K562 (cell line): ENCODE data around the gene SAP30L. TPM values are rescaled to one million over a fixed set of nuclear protein-coding genes. Genes with fewer than 3 reads are reported as not detected.

Experiments
- ATAC-seq: fragments of 200-7000 bp; cut with Tn5 transposase; 3 replicates; pipeline ENCODE4 v1.9.1; 2020; ENCODE audit warnings: moderate library complexity
- BruUV-seq: library from RNA; stranded (reverse); fragments of 400-500 nt; replicated peaks from 2 replicates; lab custom pipeline; 2021; lab: Mats Ljungman, UMichigan
- CTCF ChIA-PET: fragments of 300-600 bp; formaldehyde crosslinking; extraction: SDS; loops from one replicate; lab custom pipeline; 2021; ENCODE audit warnings: low intra/inter-chr PET ratio; lab: Yijun Ruan, JAX
- POLR2A ChIA-PET: fragments of 300-600, 350-650 bp; sonication (Branson Sonifier 250); formaldehyde crosslinking; extraction: SDS; loops from one replicate; lab custom pipeline; 2021; ENCODE audit warnings: antibody characterized with exemption, inconsistent platforms; lab: Yijun Ruan, JAX
- DNase-seq, 4 experiments: peaks; one replicate each; pipeline versions ENCODE4 v3.0.0 to v3.0.0-alpha.2; 2011 to 2018; ENCODE audit warnings: low spot score in 3 of 4, mixed read lengths in 3 of 4; ENCODE audit errors: extremely low read depth in 1 of 4
- FAIRE-seq: peaks from 2 replicates; lab custom pipeline; 2011; peaks lifted over from hg19 to GRCh38; lab: Jason Lieb, UNC
- H2AFZ ChIP-seq: 2 replicates; pipeline ENCODE4 v1.6.0; 2011; ENCODE audit warnings: low read depth, low read length, control low read depth, inconsistent platforms
- H3K27ac ChIP-seq: fragments of 200-600 bp; 3 replicates; pipeline ENCODE4 v1.8.0; 2011; ENCODE audit warnings: low read depth, mild to moderate bottlenecking, control low read depth, inconsistent platforms, low read length, moderate library complexity, mixed read lengths; ENCODE audit errors: extremely low read depth
- H3K27me3 ChIP-seq, 2 experiments: fragments of 300-600 bp in 1 of 2; 2 replicates in 1 of 2; 3 replicates in 1 of 2; pipeline versions ENCODE4 v1.6.0 to v1.8.0; 2011; ENCODE audit warnings: inconsistent platforms in 2 of 2, low read length in 2 of 2, mild to moderate bottlenecking in 1 of 2, mixed read lengths in 1 of 2, moderate library complexity in 1 of 2; ENCODE audit not compliant: control insufficient read depth in 2 of 2, insufficient read depth in 2 of 2
- H3K36me3 ChIP-seq: fragments of 300-600 bp; 3 replicates; pipeline ENCODE4 v1.8.0; 2011; ENCODE audit warnings: mild to moderate bottlenecking, low read length, inconsistent platforms; ENCODE audit not compliant: control insufficient read depth, insufficient read depth
- H3K4me1 ChIP-seq, 2 experiments: fragments of 200-600 bp in 1 of 2; replicated peaks in 1 of 2; 2 replicates in 1 of 2; 3 replicates in 1 of 2; pipeline versions ENCODE4 v1.5.1 to v1.8.0; 2011; ENCODE audit warnings: inconsistent platforms in 2 of 2, low read length in 2 of 2, mild to moderate bottlenecking in 1 of 2, mixed read lengths in 1 of 2, moderate library complexity in 1 of 2; ENCODE audit not compliant: control insufficient read depth in 2 of 2, insufficient read depth in 2 of 2
- H3K4me2 ChIP-seq: 2 replicates; pipeline ENCODE4 v1.6.1; 2011; ENCODE audit warnings: low read length, control low read depth, inconsistent platforms, mixed read lengths; ENCODE audit not compliant: insufficient read depth
- H3K4me3 ChIP-seq: fragments of 200-600 bp; sonication (generic), shearing (Covaris generic); 2 replicates; pipeline ENCODE4 v1.5.1; 2016; ENCODE audit warnings: control low read depth, inconsistent platforms
- H3K79me2 ChIP-seq: fragments of 200-600 bp; 3 replicates; pipeline ENCODE4 v1.8.0; 2011; ENCODE audit warnings: low read length, inconsistent platforms; ENCODE audit not compliant: control insufficient read depth, insufficient read depth
- H3K9ac ChIP-seq, 2 experiments: 2 replicates each; pipeline versions ENCODE4 v1.6.0 to v1.6.1; 2011; ENCODE audit warnings: low read depth in 2 of 2, low read length in 2 of 2, control low read depth in 1 of 2, inconsistent platforms in 1 of 2, mild to moderate bottlenecking in 1 of 2, mixed read lengths in 1 of 2; ENCODE audit not compliant: insufficient read depth in 1 of 2
- H3K9me1 ChIP-seq: one replicate; pipeline ENCODE4 v1.6.0; 2011; ENCODE audit warnings: inconsistent platforms, mild to moderate bottlenecking, low read length, moderate library complexity; ENCODE audit not compliant: control insufficient read depth, insufficient read depth
- H3K9me3 ChIP-seq: replicated peaks from 2 replicates; pipeline ENCODE4 v1.5.1; 2011; ENCODE audit warnings: low read depth, low read length, inconsistent platforms; ENCODE audit not compliant: control insufficient read depth, insufficient read depth
- H4K20me1 ChIP-seq: replicated peaks from 2 replicates; pipeline ENCODE4 v1.6.1; 2011; ENCODE audit warnings: low read length, inconsistent platforms, mixed read lengths; ENCODE audit not compliant: control insufficient read depth, insufficient read depth
- JUND ChIP-seq, 2 experiments: IDR thresholded peaks; 2 replicates in 1 of 2; 3 replicates in 1 of 2; pipeline ENCODE4 v1.6.1; 2011; ENCODE audit warnings: borderline replicate concordance in 2 of 2, low read depth in 2 of 2, low read length in 2 of 2, improper control_type of control experiment in 1 of 2, missing biosample characterization in 1 of 2, missing genetic modification characterization in 1 of 2, missing genetic modification reagents in 1 of 2
- MCM2 ChIP-seq: fragments of 450-650 bp; IDR thresholded peaks from 2 replicates; pipeline ENCODE4 v1.6.1; 2017; ENCODE audit warnings: low read depth, mild to moderate bottlenecking
- PTBP1 ChIP-seq: fragments of 200-400 bp; formaldehyde crosslinking; IDR thresholded peaks from 2 replicates; pipeline ENCODE4 v1.6.1; 2017; ENCODE audit warnings: low read depth, low read length
- RBM15 ChIP-seq: fragments of 200-400 bp; formaldehyde crosslinking; IDR thresholded peaks from 2 replicates; pipeline ENCODE4 v1.6.1; 2018; ENCODE audit warnings: mild to moderate bottlenecking, low read length, moderate library complexity; ENCODE audit not compliant: insufficient read depth
- RNF2 ChIP-seq: sonication (generic); IDR thresholded peaks from 2 replicates; pipeline ENCODE4 v1.6.1; 2016
- SP1 ChIP-seq: sonication (generic); formaldehyde crosslinking; IDR thresholded peaks from 2 replicates; pipeline ENCODE4 v1.8.1; 2022; ENCODE audit warnings: mild to moderate bottlenecking, missing genetic modification reagents
- SRSF7 ChIP-seq: fragments of 200-400 bp; formaldehyde crosslinking; optimal IDR thresholded peaks from 2 replicates; pipeline ENCODE3; 2017; ENCODE audit warnings: mild to moderate bottlenecking, low read depth, low read length
- ZNF146 ChIP-seq: IDR thresholded peaks from one replicate; pipeline ENCODE4 v1.6.1; 2018; ENCODE audit warnings: missing compliant biosample characterization; ENCODE audit not compliant: unreplicated experiment
- ZNF444 ChIP-seq: fragments of 250-450 bp; sonication (Bioruptor Pico); IDR thresholded peaks from 2 replicates; pipeline ENCODE4 v1.4.0; 2020; ENCODE audit warnings: mild to moderate bottlenecking, moderate library complexity
- ZNF707 ChIP-seq: fragments of 250-450 bp; sonication (Bioruptor Pico); conservative IDR thresholded peaks from 2 replicates; pipeline ENCODE4 v1.8.0; 2022; ENCODE audit warnings: inconsistent platforms, mild to moderate bottlenecking, moderate library complexity
- WGBS: fragments of 100-300 bp; shearing (Covaris generic); methylation state at CpG from one replicate; pipeline ENCODE4 v1.1.6; 2016; ENCODE audit warnings: low coverage, mixed read lengths; ENCODE audit not compliant: insufficient coverage; ENCODE audit errors: missing lambda C conversion rate; 5-methylcytosine and 5-hydroxymethylcytosine counted together
- in situ Hi-C: fragments of 300-500 bp; cut with MboI; formaldehyde crosslinking; loops from 4 replicates; pipeline ENCODE4 v1.15.0; 2018; ENCODE audit warnings: inconsistent platforms, mixed read lengths
- intact Hi-C: fragments of 100-400 bp; cut with micrococcal nuclease; formaldehyde crosslinking; loops from 2 replicates; pipeline ENCODE4 v1.14.2; 2022
- polyA plus RNA-seq, 8 experiments: library from polyadenylated mRNA; depleted of rRNA in 4 of 8; stranded (reverse) in 5 of 8; unstranded in 3 of 8; fragments of >200 nt; fragmentation: Nextera tagmentation in 2 of 8; fragmentation: Illumina TruSeq in 1 of 8; extraction: Ambion mirVana in 2 of 8; extraction: Trizol in 1 of 8; gene quantifications; 2 replicates each; pipeline versions ENCODE4 v1.2.1 to v1.2.3, GENCODE V29; 2011 to 2014; ENCODE audit warnings: inconsistent platforms in 1 of 8, missing spikeins in 1 of 8
- total RNA-seq, 7 experiments: library from RNA; depleted of rRNA in 6 of 7; stranded (reverse); fragments of >200 nt in 6 of 7; fragmentation: Illumina TruSeq in 2 of 7; extraction: Trizol in 2 of 7; gene quantifications; 2 replicates each; pipeline versions ENCODE4 v1.2.1 to v1.2.3, GENCODE V29; 2011 to 2021; ENCODE audit warnings: low replicate concordance in 1 of 7
- TF ChIP-seq, protein P1 (sequence below): fragments of 450-650 bp; IDR thresholded peaks from one replicate; pipeline ENCODE4 v1.6.1; 2018; ENCODE audit warnings: mild to moderate bottlenecking, moderate library complexity; ENCODE audit not compliant: partially characterized antibody
- TF ChIP-seq, protein P2 (sequence below): sonication (generic); formaldehyde crosslinking; IDR thresholded peaks from 2 replicates; pipeline ENCODE4 v1.4.0; 2020; ENCODE audit warnings: mild to moderate bottlenecking, missing genetic modification reagents

SAP30L gene
- total and polyA plus RNA-seq, 9 of the 15 experiments (the other 6 are each of a cell fraction or from before 2014, with no cell fraction given) = 5.1 to 33.6 (median 28.1) TPM

DNA sequence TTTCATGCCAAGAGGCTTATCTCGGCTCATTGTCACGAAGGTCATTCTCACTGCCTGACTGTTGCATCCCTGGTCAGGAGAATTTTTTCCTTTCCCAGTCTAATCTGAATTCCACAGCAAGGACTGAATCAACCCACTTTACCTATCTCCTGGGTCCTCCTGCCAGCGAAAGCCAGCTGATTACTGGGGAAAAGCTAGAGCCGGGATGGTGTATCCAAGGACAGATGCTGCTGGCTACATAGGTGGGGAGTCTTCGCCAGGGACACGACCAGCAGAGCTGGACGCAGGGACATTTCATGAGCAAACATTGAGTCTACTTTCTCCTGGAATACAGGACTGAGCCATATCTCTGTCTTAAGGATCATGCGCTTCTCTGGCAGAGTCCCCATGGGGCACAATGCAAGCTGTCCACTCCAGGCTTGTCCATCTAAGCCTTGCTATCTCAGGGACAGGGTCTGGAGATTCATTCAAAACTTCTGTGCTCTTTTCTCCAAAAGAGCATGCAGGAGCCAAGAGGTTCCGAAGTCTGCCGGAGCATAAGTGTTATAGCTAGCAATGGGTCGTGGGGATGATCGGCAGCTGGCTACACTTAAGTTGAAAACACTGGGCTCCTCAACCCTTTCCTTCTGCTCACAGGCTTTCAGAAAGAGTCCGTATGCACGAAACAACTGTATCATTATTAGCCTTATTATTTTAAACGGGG lies 38.7 kb downstream of the SAP30L start:
- H4K20me1 ChIP-seq = no peaks in the 10 kb centered on the region; the same call in 1 of the 2 replicates
- H3K27ac ChIP-seq = no peak overlapping the region
- no peak overlapping the region for H3K9ac ChIP-seq
- DNase-seq (no peak), ATAC-seq (no peak), FAIRE-seq (no peak)
- no peak overlapping the region for H2AFZ ChIP-seq
- in situ Hi-C loops = no loop called here
- BruUV-seq = no TSS peak
- TF ChIP-seq RNF2 = no peak
- no peak for TF ChIP-seq ZNF444
- no peak for TF ChIP-seq ZNF146 (CRISPR knock-in tag)
- TF ChIP-seq ZNF707 (CRISPR knock-in tag) = no peak
- no peak for TF ChIP-seq RBM15
- WGBS = 3% methylated on average over 15 of the region's 15 CpGs
- no peaks in the 10 kb centered on the region for H3K79me2 ChIP-seq
- H3K27me3 ChIP-seq = peaks cover 65 to 66% of the 10 kb centered on the region in 2 experiments
- peaks cover 0 to 9% of the 10 kb centered on the region in 2 experiments; a peak in 1 of 5 replicates for H3K4me1 ChIP-seq
- ChIA-PET POLR2A (interaction anchor here (0.5 to 1.8 kb wide), 5 partner anchors 12 to 383 kb away, joined by 3 to 4 read pairs (median 3); no protein-coding TSS in a partner anchor), CTCF (no interaction called here)
- H3K4me3 ChIP-seq = no peak overlapping the region
- no peaks in the 10 kb centered on the region for H3K36me3 ChIP-seq
- H3K4me2 ChIP-seq = no peak overlapping the region
- intact Hi-C loops = no loop called here
- H3K9me1 ChIP-seq = no peaks in the 10 kb centered on the region
- no peaks in the 10 kb centered on the region for H3K9me3 ChIP-seq

DNA sequence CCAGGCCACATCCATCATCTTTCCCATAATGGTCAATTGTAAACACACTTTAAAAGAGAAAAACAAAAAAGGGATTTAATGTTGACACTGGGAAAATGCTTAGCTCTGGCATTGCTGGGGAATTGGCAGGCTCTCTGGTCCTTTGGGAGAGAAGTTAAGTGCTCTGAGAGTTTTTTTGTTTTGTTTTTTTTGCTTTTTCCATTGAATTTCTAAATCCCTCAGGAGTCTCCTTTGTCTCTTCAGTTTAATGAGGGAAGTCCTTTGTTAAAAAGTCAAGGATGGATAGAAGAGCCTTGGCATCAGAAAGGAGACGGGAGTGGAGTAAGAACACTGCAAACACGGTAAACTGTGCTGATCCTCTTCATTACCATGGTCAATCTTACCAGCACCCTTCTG lies 39.3 kb downstream of the SAP30L start:
- 0% methylated on average over 2 of the region's 2 CpGs for WGBS
- no peak for TF ChIP-seq PTBP1
- TF ChIP-seq JUND (IDR thresholded peaks at IDR 0.05; ENCODE audit: borderline replicate concordance, low read depth, low read length) = no peak
- no peak for TF ChIP-seq JUND (tag; IDR thresholded peaks at IDR 0.05; ENCODE audit: borderline replicate concordance, low read depth, low read length)
- TF ChIP-seq SRSF7 = no peak
- TF ChIP-seq SP1 (CRISPR knock-in tag) = no peak
- TF ChIP-seq, protein P1, sequence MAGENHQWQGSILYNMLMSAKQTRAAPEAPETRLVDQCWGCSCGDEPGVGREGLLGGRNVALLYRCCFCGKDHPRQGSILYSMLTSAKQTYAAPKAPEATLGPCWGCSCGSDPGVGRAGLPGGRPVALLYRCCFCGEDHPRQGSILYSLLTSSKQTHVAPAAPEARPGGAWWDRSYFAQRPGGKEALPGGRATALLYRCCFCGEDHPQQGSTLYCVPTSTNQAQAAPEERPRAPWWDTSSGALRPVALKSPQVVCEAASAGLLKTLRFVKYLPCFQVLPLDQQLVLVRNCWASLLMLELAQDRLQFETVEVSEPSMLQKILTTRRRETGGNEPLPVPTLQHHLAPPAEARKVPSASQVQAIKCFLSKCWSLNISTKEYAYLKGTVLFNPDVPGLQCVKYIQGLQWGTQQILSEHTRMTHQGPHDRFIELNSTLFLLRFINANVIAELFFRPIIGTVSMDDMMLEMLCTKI = no peak
- TF ChIP-seq, protein P2, sequence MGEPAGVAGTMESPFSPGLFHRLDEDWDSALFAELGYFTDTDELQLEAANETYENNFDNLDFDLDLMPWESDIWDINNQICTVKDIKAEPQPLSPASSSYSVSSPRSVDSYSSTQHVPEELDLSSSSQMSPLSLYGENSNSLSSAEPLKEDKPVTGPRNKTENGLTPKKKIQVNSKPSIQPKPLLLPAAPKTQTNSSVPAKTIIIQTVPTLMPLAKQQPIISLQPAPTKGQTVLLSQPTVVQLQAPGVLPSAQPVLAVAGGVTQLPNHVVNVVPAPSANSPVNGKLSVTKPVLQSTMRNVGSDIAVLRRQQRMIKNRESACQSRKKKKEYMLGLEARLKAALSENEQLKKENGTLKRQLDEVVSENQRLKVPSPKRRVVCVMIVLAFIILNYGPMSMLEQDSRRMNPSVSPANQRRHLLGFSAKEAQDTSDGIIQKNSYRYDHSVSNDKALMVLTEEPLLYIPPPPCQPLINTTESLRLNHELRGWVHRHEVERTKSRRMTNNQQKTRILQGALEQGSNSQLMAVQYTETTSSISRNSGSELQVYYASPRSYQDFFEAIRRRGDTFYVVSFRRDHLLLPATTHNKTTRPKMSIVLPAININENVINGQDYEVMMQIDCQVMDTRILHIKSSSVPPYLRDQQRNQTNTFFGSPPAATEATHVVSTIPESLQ (CRISPR knock-in tag) = no peak
- no peak for TF ChIP-seq MCM2
- H3K4me1 ChIP-seq = peaks cover 0 to 9% of the 10 kb centered on the region in 2 experiments; a peak in 1 of 5 replicates
- H3K79me2 ChIP-seq = no peaks in the 10 kb centered on the region
- FAIRE-seq (no peak), ATAC-seq (no peak), DNase-seq (no peak)
- no peaks in the 10 kb centered on the region for H3K36me3 ChIP-seq
- no peaks in the 10 kb centered on the region for H3K9me1 ChIP-seq
- intact Hi-C loops (no loop called here), in situ Hi-C loops (no loop called here)
- no peak overlapping the region for H3K4me3 ChIP-seq
- ChIA-PET CTCF (no interaction called here), POLR2A (interaction anchor here (1.2 kb wide), 1 partner anchor 28 kb away, joined by 4 read pairs; no protein-coding TSS in a partner anchor)
- H3K4me2 ChIP-seq = no peak overlapping the region
- H3K27ac ChIP-seq = no peak overlapping the region
- H3K27me3 ChIP-seq = peaks cover 59 to 65% of the 10 kb centered on the region in 2 experiments
- no peak overlapping the region for H2AFZ ChIP-seq
- no peak overlapping the region for H3K9ac ChIP-seq
- no peaks in the 10 kb centered on the region for H3K9me3 ChIP-seq
- no TSS peak for BruUV-seq
- no peaks in the 10 kb centered on the region; the same call in 1 of the 2 replicates for H4K20me1 ChIP-seq
